ENCODE results near the gene MAST4.

Gene MAST4

GRCh38 chr5:66987949-66988838 is 392.0 kb downstream of the MAST4 start:
- TF ChIP-seq, protein P1, sequence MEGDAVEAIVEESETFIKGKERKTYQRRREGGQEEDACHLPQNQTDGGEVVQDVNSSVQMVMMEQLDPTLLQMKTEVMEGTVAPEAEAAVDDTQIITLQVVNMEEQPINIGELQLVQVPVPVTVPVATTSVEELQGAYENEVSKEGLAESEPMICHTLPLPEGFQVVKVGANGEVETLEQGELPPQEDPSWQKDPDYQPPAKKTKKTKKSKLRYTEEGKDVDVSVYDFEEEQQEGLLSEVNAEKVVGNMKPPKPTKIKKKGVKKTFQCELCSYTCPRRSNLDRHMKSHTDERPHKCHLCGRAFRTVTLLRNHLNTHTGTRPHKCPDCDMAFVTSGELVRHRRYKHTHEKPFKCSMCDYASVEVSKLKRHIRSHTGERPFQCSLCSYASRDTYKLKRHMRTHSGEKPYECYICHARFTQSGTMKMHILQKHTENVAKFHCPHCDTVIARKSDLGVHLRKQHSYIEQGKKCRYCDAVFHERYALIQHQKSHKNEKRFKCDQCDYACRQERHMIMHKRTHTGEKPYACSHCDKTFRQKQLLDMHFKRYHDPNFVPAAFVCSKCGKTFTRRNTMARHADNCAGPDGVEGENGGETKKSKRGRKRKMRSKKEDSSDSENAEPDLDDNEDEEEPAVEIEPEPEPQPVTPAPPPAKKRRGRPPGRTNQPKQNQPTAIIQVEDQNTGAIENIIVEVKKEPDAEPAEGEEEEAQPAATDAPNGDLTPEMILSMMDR (conservative IDR thresholded peaks at IDR 0.05), result peak; percentile 91

DNA sequence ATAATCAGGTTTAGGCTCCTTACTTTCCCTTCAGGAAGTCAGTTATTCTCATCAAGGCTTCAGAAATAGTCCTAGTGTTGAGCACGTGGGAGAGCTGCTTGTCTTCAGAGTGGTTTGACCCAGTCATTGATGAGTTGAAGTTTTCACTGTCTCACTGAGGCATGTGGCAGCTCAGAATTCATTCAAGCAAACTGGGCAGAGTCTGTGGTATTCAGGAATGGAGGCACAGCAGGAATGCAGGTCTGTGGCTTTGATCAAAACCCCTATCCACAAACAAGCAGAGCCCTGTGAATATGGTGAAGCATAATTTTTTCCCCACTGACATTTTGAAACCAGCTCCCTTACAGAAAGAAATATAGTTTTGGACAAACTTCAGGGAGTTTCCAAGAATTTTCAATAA is 393.1 kb downstream of the MAST4 start:
- no peak overlapping the region for H3K27ac ChIP-seq
- TF ChIP-seq, protein P1 (conservative IDR thresholded peaks at IDR 0.05), result no peak

More at GRCh38 chr5:66987949-66988838, 392.0 kb downstream of the MAST4 start:
- H3K27ac ChIP-seq, result no peak overlapping the region

DNA sequence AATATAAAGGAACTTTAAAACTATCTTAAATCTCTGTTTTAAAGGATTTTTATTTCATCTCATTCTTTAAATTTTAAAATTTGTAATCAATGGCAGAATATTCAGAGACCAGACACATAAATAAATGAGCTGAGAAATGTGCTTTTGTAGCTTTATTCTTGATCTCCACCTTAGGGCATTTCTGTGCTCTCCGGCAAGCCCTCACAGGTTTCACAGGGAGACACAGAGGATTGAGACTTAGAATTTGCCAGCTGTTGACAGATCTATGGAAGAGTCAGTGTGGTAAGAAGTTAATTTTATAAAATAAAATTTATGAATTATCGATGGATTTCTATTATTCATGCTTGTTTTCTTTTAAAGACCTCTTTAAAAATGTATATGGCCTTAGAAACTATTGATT is 393.6 kb downstream of the MAST4 start:
- TF ChIP-seq, protein P1 (conservative IDR thresholded peaks at IDR 0.05), result no peak
- no peak overlapping the region for H3K27ac ChIP-seq

GRCh38 chr5:66991746-66992145 is 395.6 kb downstream of the MAST4 start:
- H3K27ac ChIP-seq, result no peak overlapping the region
- TF ChIP-seq, protein P1 (conservative IDR thresholded peaks at IDR 0.05), result no peak

GRCh38 chr5:66992547-66992946 is 396.4 kb downstream of the MAST4 start:
- no peak overlapping the region for H3K27ac ChIP-seq
- TF ChIP-seq, protein P1 (conservative IDR thresholded peaks at IDR 0.05), result no peak

- no peak overlapping the region for H3K27ac ChIP-seq
- TF ChIP-seq, protein P1 (conservative IDR thresholded peaks at IDR 0.05), result no peak
Measured at GRCh38 chr5:66993448-66993847, 397.3 kb downstream of the MAST4 start.

DNA sequence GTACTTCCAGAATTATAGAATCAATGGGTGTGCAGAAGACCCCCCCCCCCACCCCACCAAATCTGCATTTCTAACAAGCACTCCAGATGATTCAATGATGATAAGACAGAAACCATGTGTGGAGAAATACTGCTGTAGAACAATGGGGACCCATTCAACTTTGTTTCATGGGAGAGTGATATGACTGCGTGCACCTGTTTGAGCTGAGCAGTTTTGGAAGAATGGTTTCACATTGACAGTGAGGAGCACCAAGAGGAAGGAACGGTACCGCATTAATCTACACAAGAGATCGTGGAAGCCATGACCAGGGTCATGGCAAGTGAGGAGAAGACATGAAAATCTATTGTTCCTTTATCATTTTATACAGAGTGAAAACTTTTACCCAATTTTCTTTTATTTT is 397.7 kb downstream of the MAST4 start:
- TF ChIP-seq, protein P1 (conservative IDR thresholded peaks at IDR 0.05), result no peak
- no peak overlapping the region for H3K27ac ChIP-seq
